DND-41 (cell line): Measurements from ENCODE around the gene STK11IP.

ENCODE experiments used
- CTCF ChIP-seq: IDR thresholded peaks from 2 replicates; pipeline ENCODE4 v1.5.1; 2012; ENCODE audit warnings: borderline replicate concordance, low read length, moderate library complexity, mild to moderate bottlenecking; ENCODE audit not compliant: poor library complexity, severe bottlenecking; ENCODE audit errors: extremely low read depth
- EZH2 ChIP-seq: IDR thresholded peaks from 3 replicates; pipeline ENCODE4 v1.6.1; 2012; ENCODE audit warnings: borderline replicate concordance, low read depth, mild to moderate bottlenecking, moderate library complexity, low read length, inconsistent platforms; ENCODE audit not compliant: severe bottlenecking

GRCh38 chr2:219607931-219608330 lies 10.3 kb downstream of the STK11IP start:
- TF ChIP-seq CTCF (no peak), EZH2 (no peak)
